Measurements from ENCODE around the gene SLC13A4. TPM values are rescaled to one million over a fixed set of nuclear protein-coding genes. Genes with fewer than 3 reads are reported as not detected.
"Not testable (repeated sequence)": the region's sequence is repeated elsewhere in the genome, so short reads cannot be mapped to it uniquely, and the experiment has no call there.

Gene SLC13A4
- total RNA-seq, 2 donors from 2014 or later, result 0.62 TPM; not detected in 1

- no peak for DNase-seq (ENCODE audit: low spot score)
- intact Hi-C loops (cut with DNase I), result no loop called here
Observed at GRCh38 chr7:135706858-135707569, 21.0 kb downstream of the SLC13A4 start.

GRCh38 chr7:135706038-135706742 lies 21.8 kb downstream of the SLC13A4 start:
- no peak for DNase-seq (ENCODE audit: low spot score)
- intact Hi-C loops (cut with DNase I), result no loop called here

GRCh38 chr7:135704698-135705097 lies 23.3 kb downstream of the SLC13A4 start:
- DNase-seq (ENCODE audit: low spot score), result no peak

GRCh38 chr7:135704074-135704473 lies 23.9 kb downstream of the SLC13A4 start:
- no peak for DNase-seq (ENCODE audit: low spot score)
- intact Hi-C loops (cut with DNase I), result no loop called here

More at GRCh38 chr7:135704698-135705097, 23.3 kb downstream of the SLC13A4 start:
- intact Hi-C loops (cut with DNase I), result no loop called here

GRCh38 chr7:135697276-135698049 lies 30.5 kb downstream of the SLC13A4 start:
- intact Hi-C loops (cut with DNase I), result loop anchor here in 1 of 2 donors (1.0 kb wide), 1 partner anchor 23 kb away; no protein-coding TSS in a partner anchor
- DNase-seq (ENCODE audit: low spot score), result no peak

- no peak for DNase-seq (ENCODE audit: low spot score)
- intact Hi-C loops (cut with DNase I), result no loop called here
Observed at GRCh38 chr7:135693558-135693957, 34.4 kb downstream of the SLC13A4 start.

- DNase-seq (ENCODE audit: low spot score); intact Hi-C loops (cut with DNase I): not testable (repeated sequence)
Observed at GRCh38 chr7:135692606-135693005, 35.4 kb downstream of the SLC13A4 start.

DNA sequence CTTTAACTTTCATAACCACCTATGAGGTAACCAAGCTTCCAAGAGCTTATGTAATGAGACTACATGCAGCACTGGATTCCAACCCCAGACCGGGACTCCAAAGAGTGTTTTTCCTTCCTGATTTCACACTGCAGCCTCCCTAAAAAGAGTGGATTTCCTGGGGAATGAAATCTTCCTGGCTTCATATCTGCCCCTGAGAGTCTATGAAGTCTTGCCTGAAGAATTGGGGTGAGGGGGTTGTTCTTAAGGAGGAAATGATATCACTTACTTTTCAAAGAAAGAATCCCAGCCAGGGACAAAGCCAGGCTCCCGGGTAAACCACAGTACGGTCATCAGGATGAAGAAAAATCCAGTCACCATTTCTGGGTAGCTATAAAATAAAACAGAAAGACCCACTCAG lies 35.9 kb downstream of the SLC13A4 start:
- no peak for DNase-seq (ENCODE audit: low spot score)
- intact Hi-C loops (cut with DNase I), result no loop called here

DNA sequence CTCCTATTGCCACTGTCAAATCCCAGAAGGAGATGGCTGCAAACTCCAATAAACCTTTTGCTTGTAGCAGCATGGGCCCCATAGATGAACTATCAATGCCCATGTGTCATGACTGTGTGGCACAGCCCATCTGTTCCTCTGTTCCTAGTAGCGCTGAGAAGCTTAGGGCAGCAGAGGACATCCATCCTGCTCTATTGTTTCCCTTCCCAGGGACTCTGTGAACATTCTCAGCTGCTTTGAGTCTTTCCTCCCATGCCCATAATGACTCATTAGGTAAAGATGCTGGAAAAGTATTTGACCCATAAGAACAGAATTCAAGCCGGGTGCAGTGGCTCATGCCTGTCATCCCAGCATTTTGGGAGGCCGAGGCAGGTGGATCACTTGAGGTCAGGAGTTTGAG lies 37.4 kb downstream of the SLC13A4 start:
- no peak for DNase-seq (ENCODE audit: low spot score)
- intact Hi-C loops (cut with DNase I), result no loop called here

GRCh38 chr7:135687466-135687865 lies 40.5 kb downstream of the SLC13A4 start:
- intact Hi-C loops (cut with DNase I), result no loop called here
- no peak for DNase-seq (ENCODE audit: low spot score)

- DNase-seq (ENCODE audit: low spot score), result no peak
- intact Hi-C loops (cut with DNase I), result no loop called here
Observed at GRCh38 chr7:135685306-135686084, 42.5 kb downstream of the SLC13A4 start.

GRCh38 chr7:135684699-135685098 lies 43.3 kb downstream of the SLC13A4 start:
- no peak for DNase-seq (ENCODE audit: low spot score)
- intact Hi-C loops (cut with DNase I), result no loop called here

DNA sequence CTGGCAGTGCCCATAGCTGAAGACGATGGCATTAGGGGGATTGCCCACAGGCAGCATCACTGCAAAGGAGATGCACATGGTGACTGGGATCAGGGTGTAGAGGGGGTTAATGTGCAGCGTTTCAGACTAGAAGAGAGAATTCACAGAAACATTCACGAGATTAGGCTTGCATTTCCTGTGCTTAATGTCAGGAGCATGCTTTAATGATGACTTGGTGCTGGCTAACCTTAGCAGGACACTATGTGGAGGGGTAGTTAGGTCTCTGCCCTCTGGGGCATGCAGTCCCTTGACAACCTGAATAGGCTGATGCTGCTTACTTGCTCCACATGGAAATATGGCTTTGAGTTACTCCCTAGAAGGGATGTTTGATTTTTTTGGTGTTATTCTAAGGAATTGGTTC lies 43.9 kb downstream of the SLC13A4 start:
- no peak for DNase-seq (ENCODE audit: low spot score)
- intact Hi-C loops (cut with DNase I), result no loop called here

DNA sequence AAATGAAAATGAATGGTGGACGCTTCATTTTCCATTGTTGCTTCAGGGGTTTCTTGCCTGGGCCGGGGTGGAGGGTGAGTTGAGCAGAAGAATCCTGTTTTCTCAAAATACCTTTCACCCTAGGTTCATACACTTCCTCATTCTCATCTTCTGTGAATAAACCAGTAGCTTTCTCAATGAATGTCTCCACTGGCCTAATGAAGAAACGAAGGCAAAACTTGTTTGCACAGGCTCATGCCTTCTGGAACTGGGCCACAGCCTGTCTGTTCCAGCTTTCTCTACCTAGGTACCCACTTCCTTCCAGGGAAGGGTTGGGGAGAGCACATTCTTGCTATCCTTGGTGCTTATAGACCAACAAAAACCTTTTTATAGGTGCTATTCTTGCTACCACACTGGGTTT lies 44.4 kb downstream of the SLC13A4 start:
- intact Hi-C loops (cut with DNase I), result no loop called here

GRCh38 chr7:135682191-135682590 lies 45.8 kb downstream of the SLC13A4 start:
- DNase-seq (ENCODE audit: low spot score), result no peak
- intact Hi-C loops (cut with DNase I), result no loop called here

More for the DNA sequence above, 44.4 kb downstream of the SLC13A4 start:
- no peak for DNase-seq (ENCODE audit: low spot score)

- intact Hi-C loops (cut with DNase I), result no loop called here
- DNase-seq (ENCODE audit: low spot score), result no peak
Observed at GRCh38 chr7:135681762-135682161, 46.2 kb downstream of the SLC13A4 start.

DNA sequence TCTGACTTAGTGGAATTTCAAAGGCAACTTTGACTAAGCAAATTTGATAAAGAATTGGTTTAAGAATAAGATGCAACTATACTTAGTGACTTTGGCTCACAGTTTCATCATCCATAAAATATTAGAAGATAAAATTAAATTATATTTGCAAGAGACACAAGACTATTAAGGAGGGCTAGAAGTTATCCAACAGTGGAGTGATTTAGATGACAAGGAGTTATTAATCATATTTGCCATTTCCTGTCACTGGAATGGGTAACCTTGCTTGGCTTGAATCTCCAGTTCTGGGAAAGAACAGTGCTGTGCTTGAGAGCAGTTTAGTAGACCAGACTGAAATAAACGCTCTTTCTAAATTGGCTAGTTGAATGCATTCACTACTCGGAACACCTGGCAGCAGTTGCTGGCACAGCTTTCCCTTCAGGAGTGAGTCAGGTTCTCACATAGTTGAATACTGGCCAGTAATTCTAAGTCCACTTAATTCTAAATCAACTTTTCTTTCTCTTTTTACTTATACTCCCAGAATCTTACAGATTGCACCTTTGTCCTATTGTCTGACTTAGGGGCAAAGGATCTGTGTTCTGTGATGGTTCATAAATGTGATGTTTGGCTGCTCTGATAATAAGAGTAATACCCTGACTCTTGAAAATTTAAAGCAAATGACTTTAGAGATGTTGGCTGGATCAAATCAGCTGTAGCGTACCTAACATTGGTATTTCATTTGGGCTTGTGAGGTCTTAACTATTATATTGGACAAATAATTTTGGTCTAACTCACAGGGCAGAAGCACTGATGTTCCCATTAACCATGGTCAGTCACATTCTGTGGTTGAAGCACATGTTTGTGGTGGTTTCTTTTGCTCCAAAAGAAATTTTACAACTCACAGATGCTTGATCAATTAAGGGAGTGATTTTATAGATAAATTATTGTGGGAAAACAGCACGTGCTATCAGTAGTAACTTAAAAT lies 49.1 kb downstream of the SLC13A4 start:
- intact Hi-C loops (cut with DNase I), result loop anchor here in 1 of 2 donors (10.0 kb wide), 1 partner anchor 126 kb away; no protein-coding TSS in a partner anchor
- DNase-seq (ENCODE audit: low spot score), result no peak

- intact Hi-C loops (cut with DNase I), result loop anchor here in 1 of 2 donors (5.0 to 10.0 kb wide), 2 partner anchors 131 to 334 kb away; no protein-coding TSS in a partner anchor
- no peak for DNase-seq (ENCODE audit: low spot score)
Observed at GRCh38 chr7:135673360-135673706, 54.7 kb downstream of the SLC13A4 start.

Measured in posterior vena cava (tissue), 2 donors.